GM23338 (cell line): ENCODE measurements around the gene NT5DC3.

ENCODE experiments used
- CTCF ChIP-seq, 2 experiments: fragments of 200-600 bp in 1 of 2; sonication (generic) in 1 of 2; conservative IDR thresholded peaks; 2 replicates each; pipeline versions ENCODE4 v1.5.1 to v1.6.1; 2016 to 2017; ENCODE audit warnings: antibody characterized with exemption in 2 of 2, low read depth in 2 of 2, mild to moderate bottlenecking in 2 of 2, moderate library complexity in 1 of 2
- POLR2AphosphoS5 ChIP-seq: IDR thresholded peaks from 2 replicates; pipeline ENCODE4 v1.6.1; 2016; ENCODE audit warnings: antibody characterized with exemption, low read depth

- TF ChIP-seq CTCF (conservative IDR thresholded peaks at IDR 0.05; ENCODE audit: low read depth in 2 of 2) (no peak), POLR2AphosphoS5 (no peak)
These were observed 28.2 kb downstream of the NT5DC3 start for GRCh38 chr12:103812789-103813188.
